ENCODE results near the gene PDYN. TPM values are rescaled to one million over a fixed set of nuclear protein-coding genes. Genes with fewer than 3 reads are reported as not detected.
A peak's percentile ranks its signal among the peaks of the same experiment; 100 is the strongest.

PDYN gene
- polyA plus RNA-seq, 3 donors, result not detected

- intact Hi-C loops (cut with micrococcal nuclease), result loop anchor here in 1 of 2 donors (10.0 kb wide), 1 partner anchor 105 kb away; the partner anchor contains the start of gene STK35
- Mint-ChIP-seq H3K36me3 (no peaks in the 10 kb centered on the region), H3K27ac (no peak overlapping the region), H3K27me3 (ENCODE audit: low read depth in 3 of 3) (peaks cover 16 to 36% (median 30%) of the 10 kb centered on the region in 3 donors), H3K4me3 (no peak overlapping the region), H3K4me1 (peaks cover 7% of the 10 kb centered on the region), H3K9me3 (no peaks in the 10 kb centered on the region)
- Histone ChIP-seq H3K4me3 (replicated peaks in 1 of 3; ENCODE audit: low read depth in 2 of 3, low read length in 3 of 3) (no peak overlapping the region), H3K9me3 (replicated peaks in 1 of 2; ENCODE audit: control insufficient read depth in 1 of 2, insufficient read depth in 1 of 2, low read length in 2 of 2) (no peaks in the 10 kb centered on the region), H3K4me2 (replicated peaks; ENCODE audit: extremely low read depth, low read length, poor library complexity, severe bottlenecking) (no peak overlapping the region), H3K9ac (ENCODE audit: insufficient read depth, low read length, poor library complexity, severe bottlenecking) (no peak overlapping the region), H2AFZ (ENCODE audit: insufficient read depth, low read depth, low read length, poor library complexity, severe bottlenecking) (no peak overlapping the region), H3K36me3 (replicated peaks in 1 of 2; ENCODE audit: control insufficient read depth in 1 of 2, insufficient read depth in 2 of 2, low read length in 2 of 2) (no peaks in the 10 kb centered on the region), H4K20me1 (ENCODE audit: insufficient read depth, low read length) (no peaks in the 10 kb centered on the region), H3K27me3 (ENCODE audit: control insufficient read depth in 2 of 2, insufficient read depth in 2 of 2, low read length in 2 of 2) (peaks cover 2 to 14% of the 10 kb centered on the region in 2 donors), H3K4me1 (ENCODE audit: control insufficient read depth in 1 of 2, insufficient read depth in 2 of 2, low read length in 2 of 2) (no peaks in the 10 kb centered on the region), H3K27ac (ENCODE audit: low read depth in 1 of 2, low read length in 2 of 2) (no peak overlapping the region), H3K79me2 (ENCODE audit: insufficient read depth, low read length) (no peaks in the 10 kb centered on the region)
- DNase-seq, result peak in 1 of 3 donors; percentile 11
- TF ChIP-seq CTCF (IDR thresholded peaks at IDR 0.05), result no peak
- 80% methylated on average over 1 of the region's 6 CpGs for WGBS (ENCODE audit: insufficient coverage)
Observed at GRCh38 chr20:2000285-2000684, 6.4 kb upstream of the PDYN start.

GRCh38 chr20:1998715-1999114 lies 4.9 kb upstream of the PDYN start:
- Mint-ChIP-seq H3K27me3 (ENCODE audit: low read depth in 3 of 3) (peaks cover 29 to 45% (median 43%) of the 10 kb centered on the region in 3 donors), H3K36me3 (no peaks in the 10 kb centered on the region), H3K9me3 (no peaks in the 10 kb centered on the region), H3K27ac (no peak overlapping the region), H3K4me1 (peaks cover 7% of the 10 kb centered on the region), H3K4me3 (peak overlapping the region in 1 of 2 donors; percentile 1)
- no peak overlapping the region for H3K4me3 ChIP-seq (replicated peaks in 1 of 3; ENCODE audit: low read depth in 2 of 3, low read length in 3 of 3)
- DNase-seq, result no peak
- H3K27ac ChIP-seq (ENCODE audit: low read depth in 1 of 2, low read length in 2 of 2), result no peak overlapping the region
- H3K79me2 ChIP-seq (ENCODE audit: insufficient read depth, low read length), result no peaks in the 10 kb centered on the region
- no peaks in the 10 kb centered on the region for H3K9me3 ChIP-seq (replicated peaks in 1 of 2; ENCODE audit: control insufficient read depth in 1 of 2, insufficient read depth in 1 of 2, low read length in 2 of 2)
- no peaks in the 10 kb centered on the region for H4K20me1 ChIP-seq (ENCODE audit: insufficient read depth, low read length)
- TF ChIP-seq CTCF (IDR thresholded peaks at IDR 0.05), result no peak
- intact Hi-C loops (cut with micrococcal nuclease), result no loop called here
- no peaks in the 10 kb centered on the region for H3K4me1 ChIP-seq (ENCODE audit: control insufficient read depth in 1 of 2, insufficient read depth in 2 of 2, low read length in 2 of 2)
- no peak overlapping the region for H3K9ac ChIP-seq (ENCODE audit: insufficient read depth, low read length, poor library complexity, severe bottlenecking)
- peaks cover 5 to 29% of the 10 kb centered on the region in 2 donors for H3K27me3 ChIP-seq (ENCODE audit: control insufficient read depth in 2 of 2, insufficient read depth in 2 of 2, low read length in 2 of 2)
- 65% methylated on average over 2 of the region's 3 CpGs for WGBS (ENCODE audit: insufficient coverage)
- H3K36me3 ChIP-seq (replicated peaks in 1 of 2; ENCODE audit: control insufficient read depth in 1 of 2, insufficient read depth in 2 of 2, low read length in 2 of 2), result no peaks in the 10 kb centered on the region
- no peak overlapping the region for H3K4me2 ChIP-seq (replicated peaks; ENCODE audit: extremely low read depth, low read length, poor library complexity, severe bottlenecking)
- H2AFZ ChIP-seq (ENCODE audit: insufficient read depth, low read depth, low read length, poor library complexity, severe bottlenecking), result no peak overlapping the region
